Esophagus (tissue), 2 donors: Measurements from ENCODE around the gene KRT20. TPM values are rescaled to one million over a fixed set of nuclear protein-coding genes. Genes with fewer than 3 reads are reported as not detected.

Experiments
- H3K27ac ChIP-seq, 2 donors: one replicate each; pipeline ENCODE4 v1.5.1; 2013; ENCODE audit warnings: low read depth in 2 of 2, mild to moderate bottlenecking in 2 of 2, inconsistent platforms in 1 of 2, low read length in 1 of 2, moderate library complexity in 1 of 2
- H3K27me3 ChIP-seq, 2 donors: one replicate each; pipeline ENCODE4 v1.6.1; 2013; ENCODE audit warnings: low read length in 2 of 2, control low read depth in 1 of 2, mild to moderate bottlenecking in 1 of 2; ENCODE audit not compliant: insufficient read depth in 2 of 2, control insufficient read depth in 1 of 2
- H3K36me3 ChIP-seq, 2 donors: one replicate each; pipeline ENCODE4 v1.6.1; 2013; ENCODE audit warnings: low read length in 1 of 2; ENCODE audit not compliant: control insufficient read depth in 2 of 2, insufficient read depth in 2 of 2
- H3K4me1 ChIP-seq, 2 donors: one replicate each; pipeline ENCODE4 v1.6.1; 2013; ENCODE audit warnings: low read length in 1 of 2; ENCODE audit not compliant: control insufficient read depth in 2 of 2, insufficient read depth in 2 of 2
- H3K4me3 ChIP-seq, 2 donors: one replicate each; pipeline ENCODE4 v1.5.1; 2013; ENCODE audit warnings: low read length in 2 of 2, mild to moderate bottlenecking in 2 of 2, low read depth in 1 of 2, moderate library complexity in 1 of 2
- H3K9me3 ChIP-seq, 2 donors: one replicate each; pipeline ENCODE4 v1.6.1; 2013; ENCODE audit warnings: mild to moderate bottlenecking in 2 of 2, low read depth in 1 of 2, low read length in 1 of 2, moderate library complexity in 1 of 2; ENCODE audit not compliant: control insufficient read depth in 2 of 2, insufficient read depth in 1 of 2
- WGBS, 2 donors: extraction: QIAGEN DNeasy Blood & Tissue Kit; methylation state at CpG; one replicate each; pipeline ENCODE4 v1.1.7; 2013; 5-methylcytosine and 5-hydroxymethylcytosine counted together
- polyA plus RNA-seq, 2 donors: library from polyadenylated mRNA; stranded (reverse); fragments of 200-250 nt; gene quantifications; one replicate each; pipeline ENCODE4 v1.2.3, GENCODE V29; 2013
- donor health status: healthy with polysubstance abuse.
- donor health status: Bipolar disorder and iron deficiency.

KRT20 gene
- polyA plus RNA-seq, 2 donors, result 0.07 to 0.28 TPM

DNA sequence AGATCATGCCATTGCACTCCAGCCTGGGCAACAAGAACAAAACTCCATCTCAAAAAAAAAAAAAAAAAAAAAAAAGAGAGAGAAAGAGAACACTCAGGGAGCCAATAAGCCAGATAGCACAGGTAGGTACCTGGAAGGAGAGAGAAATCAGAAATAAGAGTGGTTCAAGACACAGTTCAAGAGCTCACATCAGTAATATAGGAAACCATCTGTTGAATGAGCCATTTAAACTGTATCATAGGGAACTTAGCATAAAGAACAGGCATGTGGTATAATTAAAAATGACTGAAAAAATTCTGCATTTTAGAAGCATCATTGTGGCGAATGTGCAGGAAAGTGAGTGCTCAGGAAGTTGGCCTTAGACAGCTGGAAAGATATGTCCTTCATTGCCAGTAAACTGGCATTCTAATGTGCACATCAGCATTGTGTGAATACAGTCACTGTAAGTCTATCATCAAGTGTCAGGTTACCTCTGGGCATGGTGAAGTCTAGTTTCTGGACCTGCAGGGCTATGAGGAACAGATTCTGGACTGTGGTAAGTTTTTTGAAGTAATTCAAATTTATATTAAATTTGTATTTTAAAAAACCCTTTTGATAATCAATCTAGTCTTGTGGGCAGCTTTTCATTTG lies 38.4 kb downstream of the KRT20 start:
- Histone ChIP-seq H3K27me3 (peaks cover 0 to 3% of the 10 kb centered on the region in 2 donors), H3K27ac (no peak overlapping the region), H3K4me1 (no peaks in the 10 kb centered on the region), H3K36me3 (peaks cover 0 to 3% of the 10 kb centered on the region in 2 donors), H3K4me3 (no peak overlapping the region), H3K9me3 (no peaks in the 10 kb centered on the region)
- 81% methylated on average over 1 of the region's 1 CpG for WGBS, 2 donors

DNA sequence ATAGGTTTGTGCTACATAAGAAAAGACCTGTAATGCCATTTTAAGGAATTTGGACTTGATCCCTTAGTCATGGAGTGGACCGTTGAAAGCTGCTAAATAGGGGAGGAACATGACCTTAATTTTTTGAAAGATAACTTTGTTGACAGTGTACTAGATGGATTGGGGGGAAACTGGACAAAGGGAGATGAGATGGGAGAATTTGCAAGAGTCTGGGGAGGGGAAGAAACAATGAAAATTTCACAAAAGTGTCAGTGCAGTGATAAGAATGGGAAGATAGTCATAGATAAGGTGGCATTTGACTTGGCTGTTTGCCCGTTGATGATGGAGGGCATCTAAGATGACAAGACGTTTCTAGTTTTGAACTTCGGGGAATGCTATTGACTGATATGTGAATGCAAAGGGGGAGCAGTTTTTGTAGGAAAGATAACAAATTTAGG lies 40.4 kb downstream of the KRT20 start:
- no peaks in the 10 kb centered on the region for H3K4me1 ChIP-seq
- WGBS, 2 donors, result 67 to 71% methylated on average over 4 of the region's 4 CpGs

DNA sequence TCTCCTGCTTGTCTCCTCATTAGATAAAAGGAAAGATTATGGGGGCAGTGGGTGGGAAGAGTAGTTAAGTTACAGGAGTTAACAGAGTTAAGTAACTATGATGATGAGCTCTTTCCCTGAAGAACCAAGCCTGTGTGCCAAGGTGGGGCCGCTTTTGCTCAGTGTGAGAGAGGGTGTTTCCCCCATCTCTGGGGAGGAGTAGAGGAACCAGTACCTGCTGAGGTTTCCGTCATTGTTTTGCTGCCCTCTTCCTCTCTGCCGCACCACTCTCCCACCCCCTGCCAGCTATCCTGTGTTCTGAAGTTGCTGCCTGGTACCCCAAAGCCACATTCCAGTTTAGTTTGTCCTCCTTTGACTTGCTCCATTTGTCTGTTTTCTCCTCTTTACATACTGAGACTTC lies 41.8 kb downstream of the KRT20 start:
- Histone ChIP-seq H3K27me3 (no peaks in the 10 kb centered on the region), H3K36me3 (peaks cover 0 to 3% of the 10 kb centered on the region in 2 donors), H3K9me3 (no peaks in the 10 kb centered on the region), H3K4me3 (no peak overlapping the region), H3K4me1 (no peaks in the 10 kb centered on the region), H3K27ac (no peak overlapping the region)
- WGBS, 2 donors, result 51 to 57% methylated on average over 3 of the region's 3 CpGs

More for the DNA sequence above, 40.4 kb downstream of the KRT20 start:
- Histone ChIP-seq H3K4me3 (no peak overlapping the region), H3K36me3 (peaks cover 0 to 3% of the 10 kb centered on the region in 2 donors), H3K27ac (no peak overlapping the region), H3K27me3 (peaks cover 0 to 2% of the 10 kb centered on the region in 2 donors), H3K9me3 (no peaks in the 10 kb centered on the region)

DNA sequence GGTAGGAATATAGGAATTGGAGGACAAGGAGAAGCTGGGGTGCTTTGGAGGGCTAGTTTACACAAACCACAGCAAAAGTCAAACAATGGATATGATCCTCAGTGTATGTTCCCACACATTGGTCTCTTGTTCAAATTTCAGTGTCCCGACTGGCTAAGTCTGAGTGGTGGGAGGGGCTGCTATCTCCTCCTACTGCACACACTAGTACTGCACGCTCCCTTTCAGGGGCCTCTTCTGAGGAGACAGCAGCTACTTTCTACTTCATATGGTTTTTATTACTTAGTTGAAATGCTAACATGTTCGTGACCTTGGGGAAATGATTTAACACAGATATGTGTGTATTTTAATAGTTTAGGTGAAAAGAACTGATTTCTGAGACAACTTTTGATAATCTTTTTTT lies 43.8 kb downstream of the KRT20 start:
- peaks cover 0 to 3% of the 10 kb centered on the region in 2 donors for H3K36me3 ChIP-seq
- H3K4me1 ChIP-seq, result no peaks in the 10 kb centered on the region
- no peak overlapping the region for H3K27ac ChIP-seq
- WGBS, 2 donors, result 83 to 88% methylated on average over 3 of the region's 3 CpGs
- no peaks in the 10 kb centered on the region for H3K9me3 ChIP-seq
- H3K4me3 ChIP-seq, result no peak overlapping the region
- no peaks in the 10 kb centered on the region for H3K27me3 ChIP-seq

DNA sequence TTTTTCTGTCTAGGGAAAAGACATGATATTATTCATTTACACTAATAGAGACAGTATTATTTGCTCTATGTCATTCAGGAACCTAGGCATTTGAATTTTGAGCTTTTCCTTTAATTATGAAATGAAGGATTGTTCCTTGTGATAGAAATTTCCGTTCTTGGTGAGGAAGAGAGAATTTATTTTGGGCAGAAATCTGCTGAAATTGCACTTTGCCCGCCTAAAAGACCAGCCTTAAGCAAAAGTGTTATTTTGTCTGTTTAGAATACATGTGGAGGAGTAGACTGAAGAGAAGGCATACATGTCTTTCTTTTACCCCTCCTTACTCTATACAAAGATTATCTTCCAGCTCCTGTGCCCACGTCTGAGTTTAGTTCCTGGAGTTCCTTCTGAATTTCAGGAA lies 45.8 kb downstream of the KRT20 start:
- Histone ChIP-seq H3K4me3 (no peak overlapping the region), H3K9me3 (no peaks in the 10 kb centered on the region), H3K27me3 (no peaks in the 10 kb centered on the region), H3K36me3 (peaks cover 3 to 6% of the 10 kb centered on the region in 2 donors), H3K4me1 (no peaks in the 10 kb centered on the region), H3K27ac (no peak overlapping the region)
- 83 to 87% methylated on average over 3 of the region's 3 CpGs for WGBS, 2 donors

DNA sequence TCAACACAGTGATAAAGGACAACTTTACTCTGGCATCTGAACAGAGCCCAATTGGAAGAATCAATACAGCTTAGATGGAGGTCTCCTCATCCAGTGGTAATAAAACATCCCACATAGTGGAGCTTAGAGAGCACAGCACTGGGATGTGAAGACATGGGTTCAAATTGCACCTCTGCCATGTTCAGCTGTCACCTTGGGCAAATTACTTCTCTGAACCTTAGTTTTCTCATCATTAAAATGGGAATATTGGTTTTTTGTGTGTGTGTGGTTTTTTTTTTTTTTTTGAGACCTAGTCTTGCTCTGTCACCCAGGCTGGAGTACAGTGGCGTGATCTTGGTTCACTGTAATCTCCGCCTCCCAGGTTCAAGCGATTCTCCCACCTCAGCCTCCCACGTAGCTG lies 49.0 kb downstream of the KRT20 start:
- peaks cover 0 to 6% of the 10 kb centered on the region in 2 donors for H3K36me3 ChIP-seq
- H3K4me1 ChIP-seq, result no peaks in the 10 kb centered on the region
- no peaks in the 10 kb centered on the region for H3K9me3 ChIP-seq
- 96% methylated on average over 4 of the region's 4 CpGs for WGBS, 2 donors
- H3K27ac ChIP-seq, result no peak overlapping the region
- H3K27me3 ChIP-seq, result no peaks in the 10 kb centered on the region
- H3K4me3 ChIP-seq, result no peak overlapping the region

DNA sequence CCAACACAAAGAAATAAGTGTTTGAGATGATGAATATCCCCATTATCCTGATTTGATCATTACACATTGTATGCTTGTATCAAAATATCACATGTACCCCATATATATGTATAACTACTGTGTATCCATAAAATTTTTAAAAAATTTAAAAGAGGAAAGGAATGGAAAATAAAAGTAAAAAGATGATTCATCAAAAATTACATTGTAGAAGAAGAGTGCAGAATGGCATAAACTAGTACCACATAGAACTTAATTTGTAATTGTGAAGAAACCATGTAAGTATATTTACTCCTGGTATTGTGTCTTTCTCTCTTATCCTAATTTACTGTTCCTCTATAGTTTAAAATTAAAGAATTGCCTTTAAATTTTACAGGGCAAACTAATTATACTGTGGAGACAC lies 51.2 kb downstream of the KRT20 start:
- H3K27me3 ChIP-seq, result no peaks in the 10 kb centered on the region
- no peaks in the 10 kb centered on the region for H3K4me1 ChIP-seq
- H3K36me3 ChIP-seq, result peaks cover 0 to 6% of the 10 kb centered on the region in 2 donors
- no peaks in the 10 kb centered on the region for H3K9me3 ChIP-seq
- no peak overlapping the region for H3K4me3 ChIP-seq
- H3K27ac ChIP-seq, result no peak overlapping the region

DNA sequence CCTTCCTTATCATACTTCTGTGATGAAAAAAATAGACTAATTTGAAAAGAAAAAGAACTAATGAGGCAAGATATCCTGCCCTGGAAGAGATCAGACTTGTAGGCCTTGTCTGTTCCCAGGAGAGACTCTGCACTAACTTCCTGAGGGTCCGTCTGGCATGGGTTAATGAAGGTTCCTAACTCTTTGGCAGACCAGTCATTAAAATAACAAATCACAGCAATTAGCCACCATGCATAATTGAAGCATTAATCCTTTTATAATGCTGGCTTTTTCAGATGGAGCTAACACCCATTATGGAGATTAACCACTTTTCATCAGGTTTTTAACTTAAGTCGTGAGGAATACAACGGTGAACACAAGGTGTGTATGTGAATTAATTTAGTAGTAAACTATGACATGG lies 52.2 kb downstream of the KRT20 start:
- WGBS, 2 donors, result 70 to 82% methylated on average over 3 of the region's 3 CpGs
- H3K27me3 ChIP-seq, result no peaks in the 10 kb centered on the region
- H3K4me3 ChIP-seq, result no peak overlapping the region
- peaks cover 0 to 6% of the 10 kb centered on the region in 2 donors for H3K36me3 ChIP-seq
- H3K27ac ChIP-seq, result no peak overlapping the region
- H3K9me3 ChIP-seq, result no peaks in the 10 kb centered on the region
- H3K4me1 ChIP-seq, result no peaks in the 10 kb centered on the region

DNA sequence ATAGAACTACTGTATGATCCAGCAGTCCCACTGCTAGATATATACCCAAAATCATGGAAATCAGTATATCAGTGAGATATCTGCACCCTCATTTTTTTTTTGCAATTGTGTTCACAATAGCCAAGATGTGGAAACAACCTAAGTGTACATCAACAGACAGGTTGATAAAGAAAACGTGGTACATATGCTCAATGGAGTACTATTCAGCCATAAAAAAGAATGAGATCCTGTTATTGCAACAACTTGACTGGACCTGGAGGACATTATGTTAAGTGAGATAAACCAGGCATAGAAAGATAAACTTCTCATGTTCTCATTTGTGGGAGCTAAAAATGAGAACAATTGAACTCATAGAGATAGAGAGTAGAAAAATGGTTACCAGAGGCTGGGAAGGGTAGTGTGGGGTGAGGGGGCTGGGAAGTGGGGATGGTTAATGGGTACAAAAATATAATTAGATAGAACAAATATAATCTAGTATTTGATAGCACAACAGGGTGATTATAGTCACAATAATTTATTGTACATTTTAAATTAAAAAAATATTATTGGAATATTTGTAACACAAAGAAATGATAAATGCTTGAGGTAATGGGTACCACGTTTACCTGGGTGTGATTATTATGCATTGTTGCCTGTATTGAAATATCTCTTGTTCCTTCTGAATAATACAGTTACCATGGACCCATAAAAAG lies 54.8 kb downstream of the KRT20 start:
- Histone ChIP-seq H3K9me3 (no peaks in the 10 kb centered on the region), H3K36me3 (peaks cover 0 to 6% of the 10 kb centered on the region in 2 donors), H3K4me3 (no peak overlapping the region), H3K27ac (no peak overlapping the region), H3K4me1 (no peaks in the 10 kb centered on the region), H3K27me3 (no peaks in the 10 kb centered on the region)
- WGBS, 2 donors, result 85 to 92% methylated on average over 2 of the region's 2 CpGs
